ENCODE data around the gene LIPC. TPM values are rescaled to one million over a fixed set of nuclear protein-coding genes. Genes with fewer than 3 reads are reported as not detected.
A peak's percentile ranks its signal among the peaks of the same experiment; 100 is the strongest.

Gene LIPC
- total RNA-seq, 1 donor from 2014 or later: 0.65 TPM

GRCh38 chr15:58501636-58502188 lies 69.9 kb downstream of the LIPC start:
- DNase-seq: no peak
- intact Hi-C loops (cut with DNase I): no loop called here
- no peak for ATAC-seq (ENCODE audit: poor library complexity)

DNA sequence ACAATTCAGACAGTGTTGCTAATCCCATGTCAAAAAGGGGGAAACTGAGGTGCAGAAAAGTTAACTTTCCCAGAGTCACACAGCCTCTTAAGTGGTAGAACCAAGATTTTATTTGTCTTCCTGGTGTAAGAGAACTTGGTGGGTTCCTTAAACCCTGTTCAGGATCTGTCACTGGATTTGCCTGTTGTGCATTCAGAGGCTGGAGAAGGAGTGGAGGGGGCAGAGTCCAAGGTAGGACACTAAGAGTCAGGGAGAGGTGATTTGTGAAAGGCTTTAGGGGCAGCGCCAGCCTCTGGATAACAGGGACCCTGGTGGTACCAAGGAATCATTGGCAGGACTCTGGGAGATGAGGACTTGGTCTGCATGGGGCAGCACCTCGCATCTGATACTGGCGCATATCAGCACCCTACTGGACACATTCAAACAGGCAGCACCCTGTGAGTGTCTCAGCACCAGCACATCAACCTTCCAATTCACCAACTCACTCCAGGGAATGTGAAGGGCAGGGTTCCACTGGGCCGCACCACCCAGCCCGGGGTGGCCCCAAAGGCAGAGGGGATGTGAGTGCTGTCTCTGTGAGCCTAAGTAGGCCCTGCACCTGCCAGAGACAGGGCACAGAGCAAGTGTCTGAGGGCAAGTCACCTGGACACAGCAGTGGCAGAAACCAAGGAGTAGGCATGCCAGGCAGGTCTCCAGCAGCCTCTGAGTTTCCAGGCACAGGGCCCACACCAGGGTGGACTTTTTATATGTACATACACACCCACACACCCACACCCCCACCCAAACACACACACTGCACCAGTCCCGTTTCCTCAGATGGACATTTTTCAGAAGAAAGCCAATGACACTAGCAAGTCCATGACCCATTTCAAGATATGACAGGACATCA lies 71.6 kb downstream of the LIPC start:
- DNase-seq: no peak
- ATAC-seq (ENCODE audit: poor library complexity): no peak
- intact Hi-C loops (cut with DNase I): no loop called here

DNA sequence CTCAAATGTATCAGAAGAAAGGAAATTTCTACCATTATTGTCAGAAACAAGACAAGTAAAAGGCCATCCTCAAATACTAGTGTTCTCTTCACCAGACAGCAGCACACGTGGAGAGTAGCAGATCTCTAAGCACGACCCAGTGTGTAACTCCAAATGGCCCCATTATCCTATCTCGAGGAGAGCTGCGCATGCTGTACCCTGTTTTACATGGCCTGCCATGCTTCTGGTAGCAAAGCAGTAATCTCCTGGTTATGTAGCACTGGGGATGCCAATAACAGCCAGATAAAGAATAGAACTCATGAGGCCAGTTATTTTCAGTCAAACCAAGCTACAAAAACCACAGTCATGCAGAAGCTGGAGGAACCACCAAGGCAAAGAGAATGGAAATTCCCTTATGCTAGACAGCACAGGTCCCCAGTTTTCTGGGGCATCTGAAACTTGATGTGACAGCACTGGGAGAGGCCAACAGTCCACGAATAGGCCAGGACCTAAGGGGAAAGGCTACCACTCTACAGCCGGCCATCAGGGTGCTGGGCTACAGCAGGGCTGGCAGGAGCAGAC lies 73.0 kb downstream of the LIPC start:
- DNase-seq (no peak), ATAC-seq (ENCODE audit: poor library complexity) (no peak)
- intact Hi-C loops (cut with DNase I): no loop called here

- ATAC-seq (ENCODE audit: poor library complexity): peak; percentile 18
- DNase-seq: no peak
- intact Hi-C loops (cut with DNase I): no loop called here
Observed at GRCh38 chr15:58505581-58505980, 73.8 kb downstream of the LIPC start.

DNA sequence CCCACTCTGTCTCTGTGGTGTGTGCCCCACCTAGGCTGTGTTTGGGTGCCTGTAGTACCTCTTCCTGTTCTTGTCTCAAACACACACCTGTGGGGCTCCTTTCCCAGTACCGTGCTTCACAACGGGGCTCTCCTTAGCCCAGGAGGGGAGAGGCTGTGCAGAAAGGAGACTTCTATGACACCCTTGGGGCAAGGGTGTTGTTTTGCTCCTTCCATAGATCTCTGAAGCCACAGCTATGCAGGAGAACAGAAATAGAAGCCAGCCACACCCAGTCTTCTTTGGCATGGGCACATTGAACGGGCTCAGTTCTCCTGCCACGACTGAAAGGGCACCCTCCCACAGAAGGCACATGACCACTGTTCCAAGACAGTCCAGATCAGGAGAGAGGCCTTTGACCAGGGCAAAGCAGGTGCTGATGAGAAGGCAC lies 74.3 kb downstream of the LIPC start:
- ATAC-seq (ENCODE audit: poor library complexity): peak; percentile 61
- DNase-seq: no peak
- intact Hi-C loops (cut with DNase I): no loop called here

DNA sequence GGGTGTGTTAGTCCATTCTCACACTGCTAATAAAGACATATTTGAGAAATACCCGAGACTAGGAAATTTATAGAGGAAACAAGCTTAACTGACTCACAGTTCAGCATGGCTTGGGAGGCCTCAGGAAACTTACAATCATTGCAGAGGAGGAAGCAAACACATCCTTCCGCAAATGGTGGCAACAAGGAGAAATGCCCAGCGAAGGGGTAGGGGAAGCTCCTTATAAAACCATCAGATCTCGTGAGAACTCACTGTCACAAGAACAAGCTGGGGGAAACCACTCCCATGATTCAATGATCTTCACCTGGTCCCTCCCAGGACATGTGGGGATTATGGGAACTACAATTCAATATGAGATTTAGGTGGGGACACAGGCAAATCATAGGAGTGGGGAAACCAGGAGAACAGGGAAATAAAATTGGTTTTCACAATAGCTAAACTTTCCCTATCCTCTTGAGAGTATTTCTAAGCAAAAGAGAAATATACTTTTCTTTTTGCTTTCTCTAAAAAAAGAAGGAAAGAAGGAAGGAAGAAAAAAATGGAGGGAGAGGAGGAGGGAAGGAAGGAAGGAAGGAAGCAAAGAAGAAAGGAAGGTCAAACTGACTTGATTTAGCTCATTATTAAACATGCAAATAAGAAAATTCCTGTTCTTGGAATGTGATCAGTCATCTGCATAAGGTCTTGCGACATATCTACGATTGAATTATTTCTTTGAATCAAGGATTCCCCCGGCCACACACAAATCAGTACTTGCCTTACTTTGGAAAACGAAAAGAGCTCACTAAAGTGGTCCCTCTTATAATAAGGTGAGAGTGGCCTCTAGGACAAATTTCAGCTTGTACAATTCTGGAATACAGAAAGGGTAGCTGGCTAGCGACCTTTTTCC lies 75.2 kb downstream of the LIPC start:
- DNase-seq: no peak
- intact Hi-C loops (cut with DNase I): no loop called here

DNA sequence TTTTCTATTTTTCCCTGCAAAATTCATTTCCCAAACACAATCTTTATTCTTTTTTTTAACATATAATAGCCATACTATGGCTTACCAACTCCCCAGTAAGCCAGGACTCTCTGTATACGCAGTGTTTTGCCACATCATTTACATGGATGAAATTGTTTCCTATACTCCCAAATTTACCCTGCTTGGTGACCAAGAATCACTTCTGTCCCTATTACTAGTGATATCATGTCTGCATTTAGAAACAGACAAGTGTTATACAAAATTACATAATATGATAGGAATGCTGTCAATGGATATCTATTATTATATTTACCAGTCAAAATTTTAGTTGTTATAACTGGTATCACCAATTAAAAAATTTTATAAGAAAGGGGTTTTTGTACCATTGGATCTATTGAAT lies 77.8 kb downstream of the LIPC start:
- ATAC-seq (ENCODE audit: poor library complexity): no peak
- intact Hi-C loops (cut with DNase I): no loop called here
- no peak for DNase-seq

More for the DNA sequence above, 75.2 kb downstream of the LIPC start:
- no peak for ATAC-seq (ENCODE audit: poor library complexity)

GRCh38 chr15:58510715-58511598 lies 79.2 kb downstream of the LIPC start:
- intact Hi-C loops (cut with DNase I): no loop called here
- ATAC-seq (ENCODE audit: poor library complexity): no peak
- DNase-seq: no peak

DNA sequence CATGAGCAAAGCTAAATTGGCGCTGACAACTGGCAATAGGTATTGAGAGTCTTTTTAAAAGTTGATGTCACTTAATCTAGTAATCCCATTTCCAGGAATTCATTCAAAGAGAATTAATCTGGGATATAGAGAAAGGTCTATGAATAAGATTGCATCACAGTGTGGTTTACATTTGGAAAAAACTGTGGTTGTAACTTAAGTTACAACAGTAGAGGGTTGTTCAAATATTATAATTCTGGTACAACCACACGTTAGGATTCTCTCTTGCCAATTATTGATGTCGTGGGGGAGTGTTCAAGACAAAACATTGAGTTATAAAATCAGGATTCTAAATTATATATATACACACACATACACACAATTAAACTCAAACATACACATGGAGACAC lies 79.8 kb downstream of the LIPC start:
- DNase-seq (no peak), ATAC-seq (ENCODE audit: poor library complexity) (no peak)
- intact Hi-C loops (cut with DNase I): no loop called here

- intact Hi-C loops (cut with DNase I): no loop called here
- DNase-seq (no peak), ATAC-seq (ENCODE audit: poor library complexity) (no peak)
Observed at GRCh38 chr15:58512522-58512921, 80.7 kb downstream of the LIPC start.

DNA sequence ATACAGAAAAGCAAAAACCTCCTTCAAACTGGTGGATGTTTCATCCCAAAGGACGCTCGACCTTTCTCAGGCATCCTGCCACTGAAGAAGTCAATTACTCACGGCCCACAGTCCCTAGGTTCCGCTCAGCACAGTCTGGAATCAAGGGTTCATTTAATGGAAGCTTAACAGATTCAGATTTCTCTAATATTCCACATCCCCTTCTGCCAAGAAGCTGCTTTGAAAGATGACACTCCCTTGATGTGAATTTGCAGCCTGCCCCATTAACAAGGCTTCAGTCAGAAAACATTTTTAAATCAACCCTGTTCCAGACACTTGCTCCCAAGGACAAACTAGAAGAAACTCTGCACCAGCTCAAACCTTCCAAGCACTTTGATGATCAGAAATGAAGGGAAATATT lies 81.2 kb downstream of the LIPC start:
- intact Hi-C loops (cut with DNase I): no loop called here
- ATAC-seq (ENCODE audit: poor library complexity) (no peak), DNase-seq (no peak)

- intact Hi-C loops (cut with DNase I): no loop called here
- no peak for DNase-seq
- ATAC-seq (ENCODE audit: poor library complexity): no peak
Observed at GRCh38 chr15:58513726-58514336, 82.0 kb downstream of the LIPC start.

DNA sequence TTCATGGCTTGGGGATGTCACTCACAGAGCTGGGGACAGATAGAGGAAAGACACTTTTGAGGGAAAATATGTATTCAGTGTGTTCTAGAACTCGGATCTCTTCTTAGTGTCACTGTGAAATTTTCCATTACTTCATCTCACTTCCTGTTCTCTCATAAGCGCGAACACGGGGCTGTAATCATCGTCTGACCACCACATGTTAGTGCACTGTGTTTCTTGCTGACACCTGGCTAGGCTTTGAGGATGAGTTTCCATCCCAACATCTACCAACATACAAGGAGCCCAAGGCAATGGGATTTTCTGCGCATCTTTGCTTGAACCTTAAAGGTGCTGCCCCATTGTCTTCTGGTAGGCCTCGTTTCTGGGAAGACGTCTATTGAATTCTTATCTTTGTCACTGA lies 84.0 kb downstream of the LIPC start:
- intact Hi-C loops (cut with DNase I): no loop called here
- DNase-seq (no peak), ATAC-seq (ENCODE audit: poor library complexity) (no peak)

DNA sequence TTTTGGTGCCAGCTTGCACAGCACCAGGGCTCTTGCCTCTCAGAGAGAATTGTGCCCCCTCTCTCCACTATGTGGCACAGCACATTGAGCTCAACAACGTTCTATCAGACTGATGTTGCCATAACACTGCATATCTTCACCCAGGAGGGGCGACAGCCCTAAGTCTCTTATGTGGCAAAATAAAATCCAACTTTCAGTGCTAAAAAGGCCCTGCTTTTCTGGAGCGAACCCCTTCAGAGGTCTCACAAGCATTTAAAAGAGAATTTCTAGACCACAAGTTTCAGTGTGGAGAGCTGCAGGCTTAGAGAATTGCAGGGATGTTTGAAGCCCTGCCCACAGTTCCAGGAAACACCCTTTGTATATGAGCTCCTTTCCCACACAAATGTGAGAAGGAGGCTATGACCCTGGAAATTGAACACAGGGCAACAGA lies 85.5 kb downstream of the LIPC start:
- intact Hi-C loops (cut with DNase I): no loop called here
- DNase-seq (no peak), ATAC-seq (ENCODE audit: poor library complexity) (no peak)

- intact Hi-C loops (cut with DNase I): no loop called here
- DNase-seq (no peak), ATAC-seq (ENCODE audit: poor library complexity) (peak; percentile 18)
Observed at GRCh38 chr15:58517682-58518525, 86.1 kb downstream of the LIPC start.

GRCh38 chr15:58518626-58519025 lies 86.8 kb downstream of the LIPC start:
- DNase-seq (no peak), ATAC-seq (ENCODE audit: poor library complexity) (no peak)
- intact Hi-C loops (cut with DNase I): no loop called here

- intact Hi-C loops (cut with DNase I): no loop called here
- no peak for ATAC-seq (ENCODE audit: poor library complexity)
Observed at GRCh38 chr15:58519516-58519915, 87.7 kb downstream of the LIPC start.

More at GRCh38 chr15:58519516-58519915, 87.7 kb downstream of the LIPC start:
- DNase-seq: no peak
